GM21619 (cell line): ENCODE measurements around the gene GTF2F1.
"Not testable (repeated sequence)": the region's sequence is repeated elsewhere in the genome, so short reads cannot be mapped to it uniquely, and the experiment has no call there.

ENCODE experiments used
- ATAC-seq: cut with Tn5 transposase; IDR thresholded peaks from one replicate; pipeline ENCODE4 v1.9.1; 2021; ENCODE audit not compliant: unreplicated experiment

GTF2F1 gene

GRCh38 chr19:6417713-6418561 is 25.0 kb upstream of the GTF2F1 start:
- ATAC-seq: no peak

DNA sequence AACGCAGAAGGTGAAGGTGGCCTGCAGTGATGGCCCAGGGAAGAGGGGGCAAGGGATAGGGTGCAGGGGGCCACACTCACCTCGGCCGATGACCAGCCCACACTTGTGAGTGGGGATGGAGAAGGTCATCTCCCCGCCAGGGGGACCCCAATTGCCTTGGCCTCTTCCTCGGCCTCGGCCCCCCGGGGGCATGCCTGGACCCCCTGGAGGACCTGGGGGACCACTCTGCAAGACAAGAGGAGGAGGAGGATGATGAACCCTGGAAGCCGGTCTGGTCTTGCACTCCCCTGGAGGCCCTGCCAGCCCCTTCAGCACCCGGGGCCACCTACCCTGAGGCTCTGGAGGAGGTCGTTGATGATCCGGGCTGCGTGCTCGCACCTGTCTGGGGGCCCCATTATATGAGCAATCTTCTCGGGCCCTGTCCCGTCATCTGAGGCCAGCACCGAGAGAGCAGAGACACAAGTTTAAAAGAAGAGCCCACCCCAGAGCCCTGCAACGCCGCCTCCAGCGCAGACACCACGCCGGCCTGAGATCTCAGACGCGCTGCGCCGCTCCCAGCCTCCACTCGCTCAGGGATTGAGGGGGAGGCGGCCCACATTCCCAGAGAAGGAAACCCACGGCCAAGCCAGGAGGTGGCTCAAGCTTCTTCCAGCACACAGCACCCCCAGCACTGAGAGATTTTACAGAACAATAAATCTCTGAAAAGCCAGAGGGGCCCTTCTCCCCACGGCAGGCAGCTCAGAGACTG is 23.9 kb upstream of the GTF2F1 start:
- no peak for ATAC-seq

GRCh38 chr19:6415591-6416190 is 22.7 kb upstream of the GTF2F1 start:
- ATAC-seq: no peak

- no peak for ATAC-seq
These were observed 22.0 kb upstream of the GTF2F1 start for GRCh38 chr19:6414793-6415590.

DNA sequence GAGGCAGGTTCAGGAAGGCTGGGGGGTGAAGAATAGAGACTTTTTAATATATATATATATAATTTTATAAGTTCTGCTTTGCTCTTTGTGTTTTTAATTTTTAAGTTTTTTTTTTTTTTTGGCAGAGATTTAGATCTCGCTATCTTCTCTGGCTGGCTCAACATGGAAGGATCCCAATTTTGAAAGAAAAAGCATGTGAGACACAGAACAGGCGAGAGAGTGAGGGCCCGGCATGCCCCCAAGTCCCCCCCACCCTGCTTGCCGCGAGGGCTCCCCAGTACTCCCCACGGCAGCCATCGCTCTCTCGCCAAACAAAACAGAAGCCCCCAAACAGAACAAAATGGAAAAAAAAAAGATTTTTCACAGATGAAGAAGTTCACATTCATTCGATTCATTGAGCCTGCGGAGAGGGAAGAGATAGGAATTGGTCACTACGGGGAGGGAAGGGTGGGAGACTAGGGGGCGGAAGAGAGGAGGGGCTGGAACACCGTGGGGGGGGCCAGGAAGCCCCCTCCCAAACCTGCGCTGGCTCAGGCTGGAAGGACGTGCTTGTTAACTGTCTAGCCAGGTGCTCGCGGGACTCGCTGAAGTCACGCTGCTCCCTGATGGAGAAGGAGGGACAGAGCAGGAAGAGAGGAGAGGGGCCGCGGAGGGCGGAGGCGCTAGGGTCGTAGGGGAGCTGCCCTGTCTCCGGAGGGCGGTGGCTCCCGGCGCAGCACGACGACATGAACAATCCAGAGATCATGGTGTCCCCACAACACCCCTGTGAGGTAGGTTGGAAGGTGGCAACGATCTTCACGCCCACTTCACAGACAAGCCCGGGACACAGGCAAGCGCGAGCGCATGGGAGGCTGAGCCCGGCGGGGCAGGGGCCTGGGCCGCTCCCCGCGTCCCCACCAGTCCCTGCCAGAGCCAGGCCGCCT is 21.0 kb upstream of the GTF2F1 start:
- no peak for ATAC-seq

DNA sequence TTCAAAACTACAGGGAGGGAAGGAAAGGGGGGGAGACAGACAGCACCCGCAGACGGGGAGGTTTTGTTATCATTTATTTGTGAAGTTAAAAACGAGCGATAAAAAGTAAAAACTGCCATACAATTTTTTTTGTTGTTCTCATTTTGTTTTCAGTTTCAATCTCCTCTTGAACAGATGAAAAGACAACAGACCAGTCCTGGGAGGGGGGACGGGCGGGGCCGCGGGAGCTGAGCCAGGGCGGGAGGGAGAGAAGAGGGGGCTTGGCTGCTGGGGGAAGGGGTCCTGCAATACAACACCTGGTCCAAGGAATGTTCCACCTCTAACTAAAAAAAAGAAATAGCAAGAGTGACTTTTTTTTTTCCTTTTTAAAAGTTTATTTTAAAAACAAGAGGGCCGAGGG is 20.3 kb upstream of the GTF2F1 start:
- ATAC-seq: no peak

DNA sequence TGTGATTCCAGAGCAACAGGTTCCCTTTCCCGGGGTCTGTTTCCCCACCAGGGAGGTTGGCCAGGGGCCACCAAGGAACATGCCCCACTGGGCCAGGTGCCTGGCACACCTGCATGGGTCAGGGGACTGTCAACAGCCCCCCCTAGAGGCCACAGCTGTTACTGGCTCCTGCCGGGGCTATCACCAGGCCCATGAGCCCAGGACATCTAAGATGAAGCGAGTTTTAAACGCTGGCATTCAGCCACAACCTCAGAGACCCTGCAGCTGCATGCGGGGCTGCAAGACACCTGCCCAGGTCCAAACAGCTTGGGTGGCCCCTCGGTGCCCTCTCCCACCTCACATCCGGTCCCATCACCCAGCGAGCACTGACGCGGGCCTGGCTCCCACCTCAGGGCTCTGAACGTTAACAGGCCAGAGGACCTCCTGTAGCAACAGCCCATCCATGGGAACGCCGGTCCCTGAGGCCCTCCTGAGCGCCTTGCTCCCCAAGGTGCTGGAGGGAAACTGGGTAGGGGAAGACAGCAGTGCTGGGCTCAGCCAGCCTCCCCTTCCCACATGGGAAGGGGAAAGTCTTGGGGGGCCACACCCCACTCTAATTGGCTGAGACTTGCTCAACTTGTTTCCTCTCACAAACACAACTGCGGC is 19.6 kb upstream of the GTF2F1 start:
- ATAC-seq: no peak

DNA sequence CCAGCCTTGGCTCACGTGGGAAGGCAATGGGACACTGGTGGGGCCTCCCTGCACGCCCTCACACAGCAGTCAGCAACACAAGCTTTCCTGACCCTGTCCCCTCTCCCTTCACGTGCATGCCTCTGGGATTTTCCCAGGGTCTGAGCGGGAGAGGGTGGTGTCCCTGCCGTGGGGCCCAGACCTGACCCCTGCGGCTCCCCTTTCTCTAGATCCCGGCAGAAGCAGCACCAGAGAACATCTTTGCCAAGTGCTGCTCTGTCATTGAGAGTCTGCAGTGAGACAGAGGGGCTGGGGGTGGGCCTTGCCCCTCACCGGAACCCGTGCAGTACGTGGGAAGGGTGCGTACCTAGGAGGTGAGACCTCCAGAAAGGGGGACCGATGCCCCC is 19.1 kb upstream of the GTF2F1 start:
- ATAC-seq: no peak

- no peak for ATAC-seq
These were observed 16.4 kb upstream of the GTF2F1 start for GRCh38 chr19:6409346-6409745.

- no peak for ATAC-seq
These were observed 13.4 kb upstream of the GTF2F1 start for GRCh38 chr19:6406401-6406800.

DNA sequence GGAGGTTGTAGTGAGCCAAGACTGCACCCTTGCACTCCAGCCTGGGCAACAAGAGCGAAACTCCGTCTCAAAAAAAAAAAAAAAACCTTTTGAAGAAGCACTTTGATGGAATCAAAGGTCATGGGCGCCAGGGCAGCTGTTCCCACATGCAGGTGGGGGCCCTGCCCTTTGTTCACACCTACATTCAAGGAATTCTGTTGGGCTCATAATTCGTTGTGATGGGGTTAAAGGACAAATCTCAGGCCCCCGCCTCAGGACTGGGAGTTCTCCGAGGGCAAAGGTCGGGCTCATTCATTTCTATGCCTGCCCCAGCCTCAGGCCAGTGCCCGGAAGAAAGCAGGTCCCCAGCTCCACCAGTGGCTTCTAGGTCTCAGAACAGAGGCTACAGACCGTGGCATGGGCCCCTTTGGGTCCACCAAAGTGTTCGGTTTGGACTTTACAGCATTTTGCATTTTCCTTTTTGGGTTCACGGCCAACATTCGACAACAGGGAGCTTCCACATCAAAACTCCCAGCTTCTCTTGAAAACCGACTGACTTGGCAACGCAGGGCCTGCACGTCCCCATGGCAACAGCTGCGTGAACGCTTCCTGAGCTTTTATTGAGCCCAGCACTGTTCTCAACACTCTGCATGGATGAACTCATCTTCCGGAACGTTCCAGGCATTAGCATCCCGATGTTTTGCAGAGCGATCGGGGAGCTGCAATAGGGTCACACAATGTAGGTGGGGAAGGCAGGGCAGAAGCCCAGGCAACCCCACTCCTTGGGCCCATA is 10.1 kb upstream of the GTF2F1 start:
- ATAC-seq: no peak

- no peak for ATAC-seq
These were observed 9.1 kb upstream of the GTF2F1 start for GRCh38 chr19:6402058-6402457.

- not testable (repeated sequence) for ATAC-seq
These were observed 7.3 kb upstream of the GTF2F1 start for GRCh38 chr19:6400062-6400944.

- no peak for ATAC-seq
These were observed 3.3 kb upstream of the GTF2F1 start for GRCh38 chr19:6396305-6396704.

DNA sequence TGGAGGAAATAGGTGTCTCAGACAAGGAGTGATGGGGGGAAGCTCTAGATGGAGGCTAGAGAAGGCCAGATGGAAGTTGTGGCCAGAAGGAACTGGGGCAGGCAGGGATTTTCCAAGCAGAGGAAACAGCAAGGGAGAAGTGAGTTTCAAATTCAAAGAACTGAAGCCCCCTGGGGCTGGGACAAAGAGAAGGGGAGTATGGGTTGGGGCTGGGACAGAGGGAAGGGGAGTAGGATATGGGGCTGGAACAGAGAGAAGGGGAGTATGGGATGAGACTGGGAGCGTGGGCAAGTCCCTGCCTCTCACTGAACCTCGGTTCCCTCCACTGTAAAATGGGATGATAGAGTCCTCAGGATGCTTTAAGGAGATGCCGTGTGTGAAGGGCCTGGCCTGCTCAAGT is 1.9 kb upstream of the GTF2F1 start:
- ATAC-seq: no peak

- no peak for ATAC-seq
These were observed 1.0 kb upstream of the GTF2F1 start for GRCh38 chr19:6393983-6394412.

DNA sequence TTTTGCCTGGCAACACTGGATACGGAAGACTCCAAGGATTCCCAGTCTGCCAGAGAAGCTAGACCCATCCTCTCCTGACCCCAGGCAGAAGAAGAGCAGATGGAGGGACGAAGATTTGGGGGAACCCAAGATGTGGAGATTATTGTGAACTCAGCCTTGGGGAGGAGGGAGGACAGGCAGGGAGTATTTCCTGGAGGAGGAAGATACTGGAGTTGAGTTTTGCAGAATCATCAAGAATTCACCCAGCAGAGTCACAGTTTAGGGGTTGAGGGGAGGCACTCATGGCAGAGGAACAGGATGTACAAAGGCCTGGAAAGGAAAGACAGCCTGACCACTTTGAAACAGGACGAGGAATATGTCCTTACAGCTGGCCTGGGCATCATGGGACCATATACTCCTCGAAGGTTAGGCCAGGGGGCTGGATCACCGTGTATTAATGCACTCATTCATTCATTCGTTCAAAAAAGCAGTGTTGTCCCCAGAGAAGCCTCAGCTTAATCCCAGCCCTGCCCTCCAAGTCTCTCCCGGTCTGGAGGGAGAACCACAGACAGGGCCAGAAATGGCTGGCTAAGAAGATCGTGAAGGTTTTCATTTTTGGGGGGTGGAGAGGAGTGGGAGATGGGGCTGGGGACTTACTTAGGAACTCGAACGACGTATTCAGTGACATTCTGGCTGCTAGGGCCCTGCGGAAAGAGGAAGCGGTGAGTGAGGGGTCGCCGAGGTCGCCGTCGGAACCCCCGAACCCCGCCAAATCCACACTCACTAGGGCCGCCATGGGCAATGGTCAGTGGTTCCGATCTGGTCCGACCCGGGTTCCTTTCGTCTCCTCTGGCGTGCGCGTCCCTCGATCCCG is 517 bp downstream of the GTF2F1 start:
- no peak for ATAC-seq
